GM19240 (cell line): ENCODE measurements around the gene CHCHD1.
"Not testable (repeated sequence)": the region's sequence is repeated elsewhere in the genome, so short reads cannot be mapped to it uniquely, and the experiment has no call there.

Experiments
- DNase-seq: peaks from one replicate; pipeline ENCODE4 v3.0.0; 2011; ENCODE audit warnings: low spot score; ENCODE audit not compliant: insufficient read length

The CHCHD1 gene

GRCh38 chr10:73768881-73769280, 13.0 kb upstream of the CHCHD1 start:
- DNase-seq: no peak

DNA sequence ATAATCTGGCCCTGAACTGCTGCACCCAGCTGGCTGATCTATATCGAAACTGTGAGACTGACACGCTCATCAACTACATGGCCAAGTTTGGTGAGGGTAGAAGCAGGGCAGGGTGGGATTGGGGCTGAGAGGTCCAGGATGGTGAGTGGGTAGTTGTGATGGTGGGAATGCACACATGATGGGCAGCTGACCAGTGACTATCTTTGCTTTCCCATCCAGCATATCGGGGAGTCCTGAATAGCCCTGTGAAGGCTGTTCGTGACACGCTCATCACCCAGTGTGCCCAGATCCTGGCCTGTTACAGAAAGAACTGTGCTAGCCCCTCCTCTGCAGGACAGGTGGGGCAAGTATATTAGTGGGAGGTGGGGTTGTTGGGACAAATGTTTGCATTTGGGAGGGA, 12.5 kb upstream of the CHCHD1 start:
- no peak for DNase-seq

DNA sequence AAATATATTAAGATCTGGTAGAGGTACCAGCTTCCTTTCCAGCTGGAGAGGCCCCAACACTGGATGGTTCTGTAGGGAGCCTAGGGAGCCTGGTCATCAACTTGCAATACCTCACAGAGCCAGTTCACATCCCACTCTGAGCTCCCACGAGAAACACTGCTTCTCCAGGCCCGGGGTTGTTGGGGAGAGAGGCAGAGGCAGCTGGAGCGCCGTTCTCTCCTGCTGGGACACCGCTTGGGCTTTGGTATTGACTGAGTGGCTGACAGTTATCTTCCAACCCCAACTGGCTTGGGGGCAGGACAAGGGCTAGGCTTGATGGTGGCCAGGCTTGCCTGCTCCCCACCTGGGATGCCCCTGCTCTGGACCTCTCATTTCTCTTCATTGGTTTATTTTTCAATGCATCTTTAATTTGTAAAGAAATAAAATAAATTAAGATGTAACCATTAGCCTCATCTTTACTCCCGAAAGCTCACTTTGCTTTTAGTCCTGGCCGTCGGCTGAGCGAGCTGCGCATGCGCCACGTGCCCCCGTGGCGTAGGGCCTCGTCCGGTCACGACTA, 10.0 kb upstream of the CHCHD1 start:
- DNase-seq: peak; percentile 65

GRCh38 chr10:73772281-73773151, 9.3 kb upstream of the CHCHD1 start:
- DNase-seq: peak; percentile 43

DNA sequence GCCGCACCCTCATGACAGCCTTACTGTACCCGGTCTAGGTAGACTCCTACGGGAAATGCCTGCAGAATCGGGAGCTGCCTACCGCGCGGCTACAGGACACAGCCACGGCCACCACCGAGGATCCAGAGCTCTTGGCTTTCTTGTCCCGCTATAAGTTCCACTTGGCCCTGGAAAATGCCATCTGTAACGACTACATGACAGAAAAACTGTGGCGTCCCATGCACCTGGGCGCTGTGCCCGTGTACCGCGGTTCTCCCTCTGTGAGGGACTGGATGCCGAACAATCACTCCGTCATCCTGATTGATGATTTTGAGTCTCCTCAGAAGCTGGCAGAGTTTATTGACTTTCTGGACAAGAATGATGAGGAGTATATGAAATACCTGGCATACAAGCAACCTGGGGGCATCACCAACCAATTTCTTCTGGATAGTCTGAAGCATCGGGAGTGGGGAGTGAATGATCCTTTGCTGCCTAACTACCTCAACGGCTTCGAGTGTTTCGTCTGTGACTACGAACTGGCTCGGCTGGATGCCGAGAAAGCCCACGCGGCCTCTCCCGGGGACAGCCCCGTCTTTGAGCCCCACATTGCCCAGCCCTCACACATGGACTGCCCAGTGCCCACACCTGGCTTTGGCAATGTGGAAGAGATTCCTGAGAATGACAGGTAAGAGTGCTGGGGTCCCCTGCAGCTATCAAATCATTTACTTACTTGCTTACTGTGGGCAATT, 8.5 kb upstream of the CHCHD1 start:
- no peak for DNase-seq

- no peak for DNase-seq
Measured at GRCh38 chr10:73774637-73775036, 7.2 kb upstream of the CHCHD1 start.

DNA sequence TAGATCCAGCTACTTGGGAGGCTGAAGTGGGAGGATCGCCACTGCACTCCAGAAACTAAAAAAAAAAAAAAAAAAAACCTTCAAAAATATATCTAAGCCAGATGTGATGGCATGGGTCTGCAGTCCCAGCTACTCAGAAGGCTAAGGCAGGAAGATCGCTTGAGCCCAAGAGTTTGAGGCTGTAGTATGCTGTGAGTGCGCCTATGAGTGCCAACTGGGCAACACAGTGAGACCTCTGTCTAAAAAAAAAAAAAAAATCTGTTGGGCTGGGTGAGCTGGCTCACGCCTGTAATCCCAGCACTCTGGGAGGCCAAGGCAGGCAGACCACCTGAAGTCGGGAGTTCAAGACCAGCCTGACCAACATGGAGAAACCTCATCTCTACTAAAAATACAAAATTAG, 2.8 kb upstream of the CHCHD1 start:
- DNase-seq: no peak

DNA sequence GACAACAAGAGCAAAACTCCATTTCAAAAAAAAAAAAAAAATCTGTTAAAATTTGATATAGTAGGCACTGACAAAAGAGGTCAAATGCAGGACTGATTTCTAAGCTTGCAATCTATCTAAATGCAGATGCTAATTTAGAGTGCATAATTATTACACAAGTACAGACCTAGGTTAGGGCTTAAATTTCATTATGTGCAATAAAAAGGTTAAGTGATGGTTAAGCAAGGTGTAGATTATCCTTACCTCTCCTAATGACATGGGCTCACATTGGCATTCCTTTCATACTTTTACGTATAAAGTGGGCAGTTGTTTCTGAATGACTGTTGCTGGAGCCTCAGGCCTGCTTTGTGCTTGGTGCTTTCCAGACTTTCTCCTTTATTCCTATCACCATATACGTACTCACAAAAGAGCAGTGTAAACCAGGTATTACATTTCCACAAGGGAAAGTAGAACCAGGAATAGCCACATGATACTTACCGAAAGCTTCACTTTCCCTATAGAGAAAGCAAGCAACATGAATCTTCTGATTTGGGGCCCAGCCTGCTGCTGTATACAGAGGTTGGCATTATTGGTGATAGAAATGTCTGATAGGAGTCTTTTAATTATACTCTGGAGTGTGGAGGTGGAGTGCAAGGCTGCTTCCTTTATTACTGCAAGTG, 2.2 kb upstream of the CHCHD1 start:
- DNase-seq: no peak

DNA sequence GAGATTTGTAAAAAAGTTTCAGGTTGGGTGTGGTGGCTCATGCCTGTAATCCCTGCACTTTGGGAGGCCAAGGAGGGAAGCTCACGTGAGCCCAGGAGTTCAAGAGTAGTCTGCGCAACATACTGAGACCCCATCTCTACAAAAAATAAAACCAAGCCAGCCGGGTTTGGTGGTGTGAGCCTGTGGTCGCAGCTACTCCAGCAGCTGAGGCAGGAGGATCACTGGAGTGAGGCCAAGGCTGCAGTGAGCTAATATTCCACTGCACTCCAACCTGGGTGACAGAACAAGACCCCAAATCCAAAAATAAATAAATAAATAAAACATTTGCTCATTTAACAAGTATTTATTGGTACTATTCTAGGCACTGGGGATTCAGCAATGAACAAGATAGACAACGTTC, 1.5 kb upstream of the CHCHD1 start:
- no peak for DNase-seq

DNA sequence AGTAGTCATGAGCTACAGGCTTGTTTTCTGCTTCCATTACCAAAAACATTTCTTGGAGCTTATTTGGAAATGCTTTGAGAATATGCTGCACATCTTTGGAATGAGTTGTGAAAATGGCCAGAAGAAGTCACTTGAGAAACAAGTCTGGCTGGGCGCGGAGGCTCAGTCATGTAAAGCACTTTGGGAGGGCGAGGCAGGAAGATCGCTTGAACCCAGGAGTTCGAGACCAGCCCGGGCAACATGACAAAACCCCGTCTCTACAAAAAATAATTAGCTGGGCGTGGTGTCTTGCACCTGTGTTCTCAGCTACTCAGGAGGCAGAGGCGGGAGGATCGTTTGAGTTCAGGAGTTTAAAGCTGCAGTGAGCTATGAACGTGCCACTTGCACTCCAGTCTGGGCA, 882 bp upstream of the CHCHD1 start:
- DNase-seq: no peak

GRCh38 chr10:73781548-73781878, 335 bp upstream of the CHCHD1 start:
- no peak for DNase-seq

- no peak for DNase-seq
Measured at GRCh38 chr10:73782749-73783085, 869 bp downstream of the CHCHD1 start.

GRCh38 chr10:73785211-73785720, 3.4 kb downstream of the CHCHD1 start, which contains the start of gene ZSWIM8:
Gene ZSWIM8 (plus strand): TSS chr10:73785606. CDS start chr10:73785879, 273 bp downstream.
- peak; percentile 83 for DNase-seq

DNA sequence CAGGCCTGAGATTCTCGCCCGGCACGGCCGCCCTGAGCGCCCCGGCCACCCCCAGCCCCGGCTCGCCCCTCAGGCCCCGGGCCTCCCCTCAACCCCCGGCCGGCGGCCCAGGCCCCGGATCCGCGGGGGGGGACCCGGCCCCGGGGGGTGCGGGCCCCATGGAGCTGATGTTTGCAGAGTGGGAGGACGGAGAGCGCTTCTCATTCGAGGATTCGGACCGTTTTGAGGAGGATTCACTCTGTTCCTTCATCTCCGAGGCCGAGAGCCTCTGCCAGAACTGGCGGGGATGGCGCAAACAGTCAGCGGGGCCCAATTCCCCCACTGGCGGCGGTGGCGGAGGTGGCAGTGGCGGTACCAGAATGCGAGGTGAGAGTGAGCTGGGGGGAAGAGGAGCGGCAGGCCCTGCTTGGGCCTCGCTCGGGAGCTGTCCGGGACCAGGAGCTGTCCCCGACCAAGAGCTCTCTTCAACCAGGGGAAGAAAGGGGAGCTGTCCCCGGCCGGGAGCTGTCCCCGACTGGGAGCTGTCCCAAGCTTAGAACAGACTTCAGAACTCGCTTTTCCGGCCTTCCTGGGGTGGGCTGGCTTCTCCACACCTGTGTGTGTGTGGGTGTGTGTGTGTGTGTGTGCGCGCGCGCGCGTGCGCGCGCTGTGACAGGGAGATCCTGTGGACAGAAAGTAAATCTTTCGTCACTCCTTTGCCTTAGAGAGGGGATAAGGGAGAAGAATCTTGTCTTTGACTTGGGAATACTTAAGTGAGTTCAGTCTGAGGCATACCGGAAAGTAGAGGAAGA, 4.1 kb downstream of the CHCHD1 start:
- DNase-seq: no peak

- no peak for DNase-seq
Measured at GRCh38 chr10:73786512-73786885, 4.7 kb downstream of the CHCHD1 start.

DNA sequence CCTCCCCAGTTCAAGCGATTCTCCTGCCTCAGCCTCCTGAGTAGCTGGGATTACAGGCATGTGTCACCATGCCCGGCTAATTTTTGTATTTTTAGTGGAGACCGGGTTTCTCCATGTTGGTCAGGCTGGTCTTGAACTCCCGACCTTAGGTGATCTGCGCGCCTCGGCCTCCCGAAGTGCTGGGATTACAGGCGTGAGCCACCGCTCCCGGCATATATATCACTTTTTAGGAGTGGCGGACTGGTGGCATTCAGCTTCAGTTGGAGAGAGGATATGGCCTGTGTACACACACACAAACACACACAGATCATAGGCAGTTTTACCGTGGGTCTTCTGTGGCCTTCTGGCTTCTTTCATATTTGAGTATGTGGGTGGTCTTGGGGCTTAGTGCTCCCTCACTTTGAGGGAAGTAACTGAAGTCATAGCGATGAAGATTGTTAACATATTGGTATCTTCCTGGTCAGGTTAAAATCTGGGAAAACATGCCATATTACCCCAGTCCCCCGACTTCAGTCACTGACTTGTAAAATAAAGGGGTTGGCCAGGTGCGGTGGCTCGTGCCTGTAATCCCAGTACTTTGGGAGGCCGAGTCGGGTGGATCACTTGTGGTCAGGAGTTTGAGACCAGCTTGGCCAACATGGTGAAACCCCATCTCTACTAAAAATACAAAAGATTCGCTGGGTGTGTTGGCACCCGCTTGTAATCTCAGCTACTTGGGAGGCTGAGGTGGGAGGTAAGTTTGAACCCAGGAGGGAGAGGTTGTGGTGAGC, 5.4 kb downstream of the CHCHD1 start:
- not testable (repeated sequence) for DNase-seq

GRCh38 chr10:73788864-73789658, 7.2 kb downstream of the CHCHD1 start:
- no peak for DNase-seq

- DNase-seq: no peak
Measured at GRCh38 chr10:73789659-73790055, 7.8 kb downstream of the CHCHD1 start.

DNA sequence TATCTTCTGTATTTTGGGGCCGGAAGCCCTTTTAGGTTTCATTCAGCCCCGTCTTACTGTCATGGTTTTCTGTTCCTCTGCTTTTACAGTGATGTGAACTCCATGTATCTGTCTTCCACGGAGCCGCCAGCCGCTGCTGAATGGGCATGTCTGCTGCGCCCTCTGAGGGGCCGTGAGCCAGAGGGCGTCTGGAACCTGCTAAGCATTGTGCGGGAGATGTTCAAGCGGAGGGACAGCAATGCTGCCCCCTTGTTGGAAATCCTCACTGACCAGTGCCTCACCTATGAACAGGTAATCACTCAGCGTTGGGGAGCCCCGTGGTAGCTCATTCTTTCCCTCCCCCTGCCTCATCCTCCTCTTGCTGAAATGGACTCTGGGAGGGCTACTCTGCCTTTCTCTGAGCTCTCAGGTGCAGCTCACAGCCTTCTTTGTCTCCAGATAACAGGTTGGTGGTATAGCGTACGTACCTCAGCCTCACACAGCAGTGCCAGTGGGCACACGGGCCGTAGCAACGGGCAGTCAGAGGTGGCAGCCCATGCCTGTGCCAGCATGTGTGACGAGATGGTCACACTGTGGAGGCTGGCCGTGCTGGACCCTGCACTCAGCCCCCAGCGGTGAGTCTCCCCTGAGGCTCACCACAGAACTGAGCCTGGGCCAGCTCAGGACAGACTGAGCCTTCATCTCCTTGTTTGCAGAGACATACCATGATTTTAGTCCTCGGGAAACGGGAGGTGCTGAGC, 9.2 kb downstream of the CHCHD1 start:
- DNase-seq: no peak
